GM12801 (cell line): ENCODE data around the gene C11orf42.

Experiments used
- CTCF ChIP-seq: IDR thresholded peaks from one replicate; pipeline ENCODE4 v1.5.1; 2011; ENCODE audit warnings: control low read depth; ENCODE audit not compliant: insufficient read length; ENCODE audit errors: extremely low read depth

C11orf42 gene

GRCh38 chr11:6223854-6224253 is 18.5 kb downstream of the C11orf42 start:
- no peak for TF ChIP-seq CTCF

GRCh38 chr11:6224421-6224820 is 19.1 kb downstream of the C11orf42 start:
- no peak for TF ChIP-seq CTCF

- TF ChIP-seq CTCF = no peak
Measured at GRCh38 chr11:6225024-6225423, 19.7 kb downstream of the C11orf42 start.

GRCh38 chr11:6225896-6226295 is 20.5 kb downstream of the C11orf42 start:
- TF ChIP-seq CTCF = no peak

GRCh38 chr11:6228520-6228919 is 23.2 kb downstream of the C11orf42 start:
- TF ChIP-seq CTCF = no peak

GRCh38 chr11:6229911-6230310 is 24.6 kb downstream of the C11orf42 start:
- no peak for TF ChIP-seq CTCF

GRCh38 chr11:6232899-6233298 is 27.5 kb downstream of the C11orf42 start:
- TF ChIP-seq CTCF = no peak

GRCh38 chr11:6233984-6234386 is 28.6 kb downstream of the C11orf42 start:
- TF ChIP-seq CTCF = no peak
